NCI-H526 (cell line): ENCODE data around the gene LSM14B.

ENCODE experiments used
- DNase-seq, 2 experiments: peaks; one replicate each; lab custom pipeline; 2025; lab: John Stamatoyannopoulos, UW

LSM14B gene

DNA sequence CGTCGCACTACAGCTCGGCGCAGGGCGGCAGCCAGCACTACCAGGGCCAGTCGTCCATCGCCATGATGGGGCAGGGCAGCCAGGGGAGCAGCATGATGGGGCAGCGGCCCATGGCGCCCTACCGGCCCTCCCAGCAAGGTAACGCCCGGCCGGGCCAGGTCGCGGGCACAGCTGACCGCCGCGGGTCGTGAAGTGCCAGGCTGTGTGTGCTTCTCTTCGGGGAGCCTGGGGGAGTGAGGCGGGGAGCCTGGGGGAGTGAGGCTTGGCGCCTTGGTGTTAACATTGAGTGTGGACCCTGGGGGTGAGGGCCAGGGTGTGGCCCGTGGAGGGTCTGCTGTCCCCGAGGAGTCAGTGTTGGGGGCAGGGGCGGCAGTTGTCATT lies 41.2 kb downstream of the LSM14B start:
- no peak for DNase-seq

GRCh38 chr20:62163986-62164762 lies 41.9 kb downstream of the LSM14B start:
- no peak for DNase-seq

DNA sequence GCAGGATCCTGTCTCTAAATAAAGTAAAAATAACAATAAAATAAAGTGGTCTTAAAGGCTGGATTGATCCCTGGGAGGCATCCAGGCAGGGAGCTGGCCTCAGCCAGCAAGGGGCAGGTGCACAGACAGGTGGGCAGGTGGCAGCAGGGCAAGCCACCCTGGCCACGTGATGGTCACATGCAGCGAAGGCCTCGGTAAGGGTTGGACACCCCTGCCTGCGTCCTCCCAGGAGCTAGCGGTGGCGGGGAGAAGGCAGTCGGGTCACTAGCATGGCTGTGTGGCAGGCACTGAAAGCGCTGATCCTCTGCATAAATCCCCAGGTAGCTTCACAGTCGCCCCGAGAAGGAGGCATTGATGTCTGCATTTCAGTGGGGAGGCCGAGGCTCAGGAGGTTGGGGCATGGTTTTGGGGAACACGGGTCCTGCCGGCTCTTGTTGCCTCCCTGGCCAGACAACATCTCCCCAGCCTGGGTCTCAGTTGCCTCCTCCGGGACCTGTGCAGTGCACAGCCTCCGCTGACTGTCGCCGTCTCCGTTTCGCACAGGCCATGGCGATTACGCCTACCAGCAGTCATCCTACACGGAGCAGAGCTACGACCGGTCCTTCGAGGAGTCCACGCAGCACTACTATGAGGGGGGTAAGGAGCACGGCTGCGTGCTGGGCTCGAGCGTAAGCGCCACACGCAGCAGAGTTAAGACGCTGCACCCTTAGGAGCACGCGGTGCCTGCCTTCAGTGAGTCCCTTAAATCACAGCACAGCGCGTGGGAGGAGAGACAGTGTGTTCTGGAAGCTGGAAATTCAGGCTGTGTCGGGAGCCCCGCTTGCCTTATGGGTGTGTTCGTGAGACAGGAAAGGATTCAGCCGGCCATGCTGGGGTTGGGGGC lies 42.8 kb downstream of the LSM14B start:
- DNase-seq, result no peak

DNA sequence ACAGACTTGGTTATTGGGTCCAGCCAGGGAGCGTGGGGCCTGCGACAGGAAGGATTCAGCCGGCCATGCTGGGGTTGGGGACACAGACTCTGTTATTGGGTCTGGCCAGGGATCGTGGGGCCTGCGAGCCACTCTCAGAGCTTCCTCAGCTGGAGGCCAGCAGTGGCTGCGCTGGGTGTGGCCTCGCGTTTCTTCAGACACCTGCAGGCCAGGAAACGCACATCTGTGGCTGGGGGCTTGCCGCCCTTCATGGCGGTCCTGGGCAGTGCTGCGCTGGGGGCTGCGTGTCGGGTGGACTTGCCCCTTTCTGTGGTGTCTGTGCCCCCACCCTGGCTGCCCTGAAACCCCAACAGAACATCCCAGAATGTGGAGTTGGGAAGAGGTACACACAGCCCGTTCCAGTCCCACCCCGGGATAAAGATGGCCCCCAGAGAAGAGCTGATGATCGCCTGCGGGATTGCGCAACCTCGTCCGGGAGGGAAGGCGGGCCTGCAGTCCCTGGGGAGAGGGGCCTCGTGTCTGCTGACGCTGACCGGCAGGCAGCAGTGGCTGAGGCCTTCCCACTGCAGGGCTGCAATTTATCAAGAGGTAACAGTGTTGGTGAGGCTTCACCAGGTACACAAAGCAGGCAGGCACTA lies 43.6 kb downstream of the LSM14B start:
- DNase-seq, result no peak

- no peak for DNase-seq
Measured at GRCh38 chr20:62167474-62167873, 45.2 kb downstream of the LSM14B start.

DNA sequence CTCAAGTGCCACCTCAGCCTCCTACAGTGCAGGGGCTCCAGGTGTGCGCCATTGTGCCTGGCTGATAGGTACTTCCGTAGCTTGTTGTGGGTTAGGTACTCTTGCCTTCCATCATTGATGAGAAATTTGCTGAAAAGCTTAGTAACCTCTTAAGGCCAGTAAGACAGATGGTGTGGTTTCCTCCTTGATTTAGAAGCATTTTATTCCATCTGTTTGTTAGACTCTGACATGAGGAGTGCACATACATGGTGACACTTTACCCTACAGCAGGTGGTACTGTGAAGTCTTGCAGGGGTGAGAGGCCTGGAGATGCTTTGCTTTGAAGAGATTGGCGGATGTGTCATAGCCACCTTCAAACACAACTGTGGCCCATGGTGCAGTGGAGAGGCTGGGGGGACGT lies 45.8 kb downstream of the LSM14B start:
- no peak for DNase-seq

- no peak for DNase-seq
Measured at GRCh38 chr20:62168890-62169435, 46.7 kb downstream of the LSM14B start.

- DNase-seq, result no peak
Measured at GRCh38 chr20:62170536-62170935, 48.3 kb downstream of the LSM14B start.

- no peak for DNase-seq
Measured at GRCh38 chr20:62171245-62171644, 49.0 kb downstream of the LSM14B start.

- DNase-seq, result no peak
Measured at GRCh38 chr20:62172666-62173065, 50.4 kb downstream of the LSM14B start.

DNA sequence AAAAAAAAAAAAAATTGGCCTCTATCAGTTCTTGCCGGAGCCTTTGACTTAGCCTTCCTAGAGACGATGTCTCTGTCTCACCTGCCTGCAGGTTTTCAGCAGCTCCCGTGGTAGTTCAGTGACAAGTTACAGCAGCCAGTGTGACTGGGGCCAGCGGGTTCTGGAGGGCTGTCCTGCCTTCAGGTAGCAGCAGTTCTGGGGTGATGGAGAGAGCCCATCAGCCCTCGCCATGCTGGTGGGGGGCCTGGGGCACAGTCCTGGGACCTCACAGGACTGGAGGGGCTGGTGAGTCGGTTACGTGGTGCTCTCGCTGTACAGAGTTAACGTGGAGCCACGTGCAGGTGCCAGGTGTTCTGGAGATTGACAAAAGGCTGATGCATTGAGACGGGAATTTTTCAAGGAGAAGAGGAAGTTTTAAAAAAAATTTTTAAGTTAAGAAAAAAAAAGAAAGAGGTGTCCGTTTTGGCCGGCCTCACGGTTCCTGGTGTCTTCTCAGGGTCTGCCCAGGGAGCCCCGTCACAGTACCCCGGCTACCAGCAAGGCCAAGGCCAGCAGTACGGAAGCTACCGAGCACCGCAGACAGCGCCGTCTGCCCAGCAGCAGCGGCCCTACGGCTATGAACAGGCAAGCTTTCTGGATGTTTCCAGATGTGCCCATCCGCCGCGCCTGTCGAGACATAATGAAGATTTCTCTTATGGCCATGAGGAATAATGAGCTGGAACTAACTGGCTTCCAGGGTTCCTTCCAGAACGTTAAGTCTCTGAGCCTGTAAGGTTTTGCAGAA lies 51.9 kb downstream of the LSM14B start:
- DNase-seq, result no peak

GRCh38 chr20:62174870-62175624 lies 52.8 kb downstream of the LSM14B start:
- DNase-seq, result no peak

DNA sequence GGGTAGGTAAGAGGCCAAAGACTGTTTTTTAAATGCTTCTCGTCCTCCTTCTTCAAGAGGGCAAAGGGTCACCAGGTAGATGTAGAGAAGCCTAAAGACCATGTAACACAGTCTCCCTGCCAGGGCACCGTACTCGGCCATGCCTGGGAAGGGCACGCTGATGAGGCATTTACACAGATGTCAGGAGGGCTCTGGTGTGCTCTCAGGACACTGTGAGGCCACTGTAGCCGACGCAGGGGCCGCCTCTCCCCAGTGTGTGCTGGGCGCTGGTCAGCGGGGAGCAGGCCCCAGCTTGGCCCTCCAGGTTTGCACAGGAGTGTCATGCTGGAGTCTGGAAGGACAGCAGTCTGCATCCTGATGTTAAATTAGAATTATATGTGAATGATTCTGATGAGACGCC lies 53.4 kb downstream of the LSM14B start:
- DNase-seq, result no peak

GRCh38 chr20:62176866-62177265 lies 54.6 kb downstream of the LSM14B start:
- no peak for DNase-seq

DNA sequence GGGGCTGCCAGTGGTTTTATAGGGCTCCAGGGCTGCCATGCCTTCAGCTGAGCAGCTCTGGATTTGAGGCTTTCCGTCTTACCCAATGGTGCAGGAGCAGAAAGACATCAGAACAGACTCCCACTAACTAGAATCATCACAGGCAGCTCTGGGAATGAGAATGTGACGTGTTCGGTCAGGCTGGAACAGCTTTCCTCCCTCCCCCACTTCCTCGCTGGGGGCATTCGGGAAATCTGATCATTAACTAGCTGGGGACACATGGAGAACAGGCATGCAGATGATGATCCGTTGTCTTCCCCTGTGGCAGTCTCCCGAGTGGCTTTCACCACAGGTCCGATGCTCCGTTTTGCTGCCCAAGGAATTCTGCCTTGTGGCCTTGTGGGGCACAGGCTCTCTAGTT lies 55.0 kb downstream of the LSM14B start:
- no peak for DNase-seq

DNA sequence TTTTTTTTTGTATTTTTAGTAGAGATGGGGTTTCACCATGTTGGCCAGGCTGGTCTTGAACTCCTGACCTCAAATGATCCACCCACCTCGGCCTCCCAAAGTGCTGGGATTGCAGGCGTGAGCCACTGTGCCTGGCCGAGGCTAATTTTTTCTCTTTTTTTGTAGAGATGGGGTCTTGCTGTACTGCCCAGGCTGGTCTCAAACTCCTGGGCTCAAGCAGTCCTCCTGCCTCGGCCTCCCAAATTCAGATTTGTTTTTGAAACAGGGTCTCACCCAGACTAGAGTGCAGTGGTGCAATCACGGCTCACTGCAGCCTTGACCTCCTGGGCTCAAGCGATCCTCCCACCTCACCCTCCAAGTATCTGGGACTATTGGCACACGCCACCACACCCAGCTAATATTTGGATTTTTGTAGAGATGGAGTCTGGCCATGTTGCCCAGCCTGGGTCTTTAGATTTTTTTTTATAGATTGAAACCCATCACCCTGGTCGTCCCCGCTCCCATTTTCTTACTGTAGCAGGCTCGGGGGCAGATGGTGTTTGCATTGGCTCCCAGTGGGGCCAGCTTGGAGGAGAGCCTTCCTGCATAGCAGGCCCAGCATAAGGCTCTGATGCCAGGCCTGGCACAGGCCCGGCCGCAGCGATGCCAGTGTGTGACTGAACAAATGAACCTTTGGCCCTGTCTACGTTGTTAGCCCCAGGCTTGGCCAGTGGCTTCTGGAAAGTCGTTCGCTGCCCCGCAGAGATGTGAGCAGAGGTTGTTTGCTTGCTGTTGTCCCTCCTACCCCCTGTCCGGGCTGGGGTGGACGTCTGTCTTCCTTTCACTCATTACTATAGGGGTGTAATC lies 56.3 kb downstream of the LSM14B start:
- no peak for DNase-seq

DNA sequence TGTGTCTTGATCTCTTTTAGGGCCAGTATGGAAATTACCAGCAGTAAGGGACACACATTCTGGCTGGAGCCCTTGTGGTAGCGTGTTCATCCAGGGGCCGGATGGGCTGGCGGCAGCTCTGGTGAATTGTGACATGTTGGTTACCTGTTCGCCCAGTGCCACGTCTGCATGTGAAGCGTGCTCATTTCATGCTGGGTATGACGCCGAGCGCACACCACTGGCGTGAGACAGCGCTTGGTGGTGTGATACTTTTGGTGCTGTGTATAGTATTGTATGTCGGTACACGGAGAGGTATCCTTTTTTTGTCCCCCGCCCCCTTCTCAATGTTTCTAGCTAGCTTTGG lies 56.9 kb downstream of the LSM14B start:
- DNase-seq, result no peak

DNA sequence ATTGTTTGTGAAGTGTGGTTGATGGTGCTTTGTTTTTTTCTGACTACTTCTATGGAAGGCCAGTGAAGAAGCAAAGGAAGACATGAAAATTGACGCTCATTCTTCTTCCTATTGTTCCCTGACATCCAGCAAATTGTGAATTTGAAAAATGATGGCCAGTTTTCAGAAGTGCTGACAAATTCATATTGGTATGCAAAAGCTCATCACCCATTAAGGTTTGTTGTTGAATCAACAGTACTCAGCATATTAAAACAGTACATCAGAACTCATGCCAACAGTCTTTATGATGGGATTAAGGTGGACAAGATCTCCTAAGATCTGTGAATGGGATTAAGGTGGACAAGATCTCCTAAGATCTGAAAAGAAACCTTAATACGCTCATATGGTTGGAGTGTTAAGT lies 59.5 kb downstream of the LSM14B start:
- no peak for DNase-seq

GRCh38 chr20:62182469-62183425 lies 60.5 kb downstream of the LSM14B start, which contains the start of gene MTG2:
Gene MTG2 (plus strand): TSS chr20:62183028. CDS start chr20:62193421, 10,393 bp downstream.
- peak; percentile 93 to 99 for DNase-seq
